Mesothelial cell of epicardium (in vitro differentiated cells): ENCODE measurements around the gene SRPK3. TPM values are rescaled to one million over a fixed set of nuclear protein-coding genes. Genes with fewer than 3 reads are reported as not detected.

Source experiments
- DNase-seq, 2 experiments: peaks; one replicate each; pipeline ENCODE4 v3.0.0; 2021; ENCODE audit warnings: low spot score in 2 of 2; ENCODE audit not compliant: unreplicated experiment in 2 of 2
- H3K27ac Mint-ChIP-seq: 2 replicates; pipeline ENCODE4 v1.8.0; 2021; ENCODE audit warnings: mixed read lengths
- H3K27me3 Mint-ChIP-seq: 2 replicates; pipeline ENCODE4 v1.8.0; 2021; ENCODE audit warnings: low read depth, mixed read lengths
- H3K36me3 Mint-ChIP-seq: 2 replicates; pipeline ENCODE4 v1.8.0; 2021; ENCODE audit warnings: mixed read lengths
- H3K4me1 Mint-ChIP-seq: 2 replicates; pipeline ENCODE4 v1.8.0; 2021; ENCODE audit warnings: mixed read lengths
- H3K4me3 Mint-ChIP-seq: 2 replicates; pipeline ENCODE4 v1.8.0; 2021; ENCODE audit warnings: mild to moderate bottlenecking, moderate library complexity, mixed read lengths
- H3K9me3 Mint-ChIP-seq: 2 replicates; pipeline ENCODE4 v1.8.0; 2021; ENCODE audit warnings: mixed read lengths
- CTCF ChIP-seq: fragments of 200-600 bp; sonication (generic); IDR thresholded peaks from one replicate; pipeline ENCODE4 v1.5.0; 2021; ENCODE audit warnings: antibody characterized with exemption; ENCODE audit not compliant: unreplicated experiment
- total RNA-seq: library from RNA; stranded (reverse); gene quantifications from 3 replicates; pipeline ENCODE4 v1.2.1, GENCODE V29; 2021

SRPK3 gene
- total RNA-seq, 1 donor from 2014 or later, result not detected

GRCh38 chrX:153791104-153791852 is 10.4 kb downstream of the SRPK3 start:
- DNase-seq, result no peak

GRCh38 chrX:153792368-153792767 is 11.5 kb downstream of the SRPK3 start:
- Mint-ChIP-seq H3K4me1 (peaks cover 20% of the 10 kb centered on the region), H3K36me3 (peaks cover 5% of the 10 kb centered on the region), H3K4me3 (no peak overlapping the region), H3K9me3 (peaks cover 8% of the 10 kb centered on the region), H3K27ac (no peak overlapping the region), H3K27me3 (no peaks in the 10 kb centered on the region)
- no peak for TF ChIP-seq CTCF
- DNase-seq, result no peak

More at GRCh38 chrX:153791104-153791852, 10.4 kb downstream of the SRPK3 start:
- no peak for TF ChIP-seq CTCF
- Mint-ChIP-seq H3K27ac (no peak overlapping the region), H3K9me3 (peaks cover 8% of the 10 kb centered on the region), H3K4me1 (peaks cover 14% of the 10 kb centered on the region), H3K36me3 (peaks cover 10% of the 10 kb centered on the region), H3K4me3 (no peak overlapping the region), H3K27me3 (no peaks in the 10 kb centered on the region)

- peaks cover 8% of the 10 kb centered on the region for H3K9me3 Mint-ChIP-seq
- no peaks in the 10 kb centered on the region for H3K27me3 Mint-ChIP-seq
- H3K27ac Mint-ChIP-seq, result peak overlapping the region; percentile 69
- peaks cover 20% of the 10 kb centered on the region for H3K4me1 Mint-ChIP-seq
- no peak for TF ChIP-seq CTCF
- H3K36me3 Mint-ChIP-seq, result peaks cover 3% of the 10 kb centered on the region
- DNase-seq, result no peak
- peak overlapping the region; percentile 89 for H3K4me3 Mint-ChIP-seq
These were observed 12.4 kb downstream of the SRPK3 start for GRCh38 chrX:153793291-153793690.

- Mint-ChIP-seq H3K36me3 (peaks cover 3% of the 10 kb centered on the region), H3K4me1 (peaks cover 20% of the 10 kb centered on the region), H3K27ac (peak within 1 kb of the TSS; percentile 97), H3K9me3 (peaks cover 8% of the 10 kb centered on the region), H3K27me3 (no peaks in the 10 kb centered on the region), H3K4me3 (peak within 1 kb of the TSS; percentile 89)
- peak; percentile 85 to 92 for DNase-seq
- no peak for TF ChIP-seq CTCF
These were observed 13.4 kb downstream of the SRPK3 start, which contains the start of the genes IDH3G and SSR4 for GRCh38 chrX:153794018-153794896. TSS of gene IDH3G (minus strand) at chrX:153794375. CDS start at chrX:153794326, 49 bp downstream. TSS of gene SSR4 (plus strand) at chrX:153794668. CDS start at chrX:153794688, 20 bp downstream.

- no peak for TF ChIP-seq CTCF
- H3K27ac Mint-ChIP-seq, result peak overlapping the region; percentile 97
- peaks cover 3% of the 10 kb centered on the region for H3K36me3 Mint-ChIP-seq
- H3K9me3 Mint-ChIP-seq, result peaks cover 8% of the 10 kb centered on the region
- DNase-seq, result peak in 1 of 2 experiments; percentile 54
- no peaks in the 10 kb centered on the region for H3K27me3 Mint-ChIP-seq
- H3K4me1 Mint-ChIP-seq, result peaks cover 20% of the 10 kb centered on the region
- peak overlapping the region; percentile 89 for H3K4me3 Mint-ChIP-seq
These were observed 14.3 kb downstream of the SRPK3 start for GRCh38 chrX:153794897-153795816.
